ENCODE data around the gene TEAD1. TPM values are rescaled to one million over a fixed set of nuclear protein-coding genes. Genes with fewer than 3 reads are reported as not detected.

TEAD1 gene
- total and polyA plus RNA-seq, 8 donors: 5.9 to 35.1 (median 22.0) TPM

- intact Hi-C loops (cut with DNase I): no loop called here
- Histone ChIP-seq H3K36me3 (no peaks in the 10 kb centered on the region), H3K9me3 (no peaks in the 10 kb centered on the region), H3K4me3 (no peak overlapping the region), H3K27me3 (no peaks in the 10 kb centered on the region), H3K27ac (no peak overlapping the region), H3K4me1 (peaks cover 0 to 10% (median 0%) of the 10 kb centered on the region in 3 donors)
- TF ChIP-seq CTCF (IDR thresholded peaks at IDR 0.05): no peak
- DNase-seq (no peak), FAIRE-seq (no peak), ATAC-seq (no peak)
- WGBS, 2 donors: 91 to 97% methylated on average over 2 of the region's 2 CpGs
These were observed 97.7 kb downstream of the TEAD1 start for GRCh38 chr11:12771875-12772274.

GRCh38 chr11:12772324-12772723 lies 98.1 kb downstream of the TEAD1 start:
- no peak for FAIRE-seq
- no peak overlapping the region for H3K4me3 ChIP-seq
- H3K36me3 ChIP-seq: no peaks in the 10 kb centered on the region
- H3K27ac ChIP-seq: no peak overlapping the region
- 92 to 95% methylated on average over 1 of the region's 1 CpG for WGBS, 2 donors
- H3K9me3 ChIP-seq: no peaks in the 10 kb centered on the region
- no peak for ATAC-seq
- H3K4me1 ChIP-seq: peaks cover 0 to 11% (median 0%) of the 10 kb centered on the region in 3 donors
- no peak for TF ChIP-seq CTCF (IDR thresholded peaks at IDR 0.05)
- no peaks in the 10 kb centered on the region for H3K27me3 ChIP-seq
- intact Hi-C loops (cut with DNase I): no loop called here
- no peak for DNase-seq

- DNase-seq (no peak), FAIRE-seq (no peak), ATAC-seq (no peak)
- Histone ChIP-seq H3K4me3 (no peak overlapping the region), H3K36me3 (no peaks in the 10 kb centered on the region), H3K27ac (no peak overlapping the region), H3K4me1 (peaks cover 0 to 14% (median 0%) of the 10 kb centered on the region in 3 donors), H3K27me3 (no peaks in the 10 kb centered on the region), H3K9me3 (no peaks in the 10 kb centered on the region)
- intact Hi-C loops (cut with DNase I): no loop called here
- TF ChIP-seq CTCF (IDR thresholded peaks at IDR 0.05): no peak
- 88 to 90% methylated on average over 2 of the region's 2 CpGs for WGBS, 2 donors
These were observed 99.4 kb downstream of the TEAD1 start for GRCh38 chr11:12773591-12773990.

- Histone ChIP-seq H3K27ac (no peak overlapping the region), H3K36me3 (no peaks in the 10 kb centered on the region), H3K4me1 (peaks cover 0 to 3% (median 0%) of the 10 kb centered on the region in 3 donors), H3K9me3 (no peaks in the 10 kb centered on the region), H3K4me3 (no peak overlapping the region), H3K27me3 (no peaks in the 10 kb centered on the region)
- intact Hi-C loops (cut with DNase I): no loop called here
- DNase-seq (no peak), FAIRE-seq (no peak), ATAC-seq (no peak)
- 90 to 94% methylated on average over 10 of the region's 10 CpGs for WGBS, 2 donors
- TF ChIP-seq CTCF (IDR thresholded peaks at IDR 0.05): no peak
These were observed 101.7 kb downstream of the TEAD1 start for GRCh38 chr11:12775955-12776354.

GRCh38 chr11:12777208-12777874 lies 103.1 kb downstream of the TEAD1 start:
- Histone ChIP-seq H3K9me3 (no peaks in the 10 kb centered on the region), H3K36me3 (no peaks in the 10 kb centered on the region), H3K27me3 (no peaks in the 10 kb centered on the region), H3K4me3 (no peak overlapping the region), H3K27ac (no peak overlapping the region), H3K4me1 (peaks cover 0 to 3% (median 0%) of the 10 kb centered on the region in 3 donors)
- no peak for TF ChIP-seq CTCF (IDR thresholded peaks at IDR 0.05)
- intact Hi-C loops (cut with DNase I): no loop called here
- DNase-seq (no peak), ATAC-seq (peak in 2 of 4 donors; percentile 30 to 48), FAIRE-seq (no peak)
- 83 to 87% methylated on average over 5 of the region's 5 CpGs for WGBS, 2 donors
